K562 (cell line): ENCODE results near the gene DNAJC1. TPM values are rescaled to one million over a fixed set of nuclear protein-coding genes. Genes with fewer than 3 reads are reported as not detected.

Experiments
- ATF6 ChIP-seq: sonication (generic); formaldehyde crosslinking; IDR thresholded peaks from 2 replicates; pipeline ENCODE4 v1.4.0; 2020; ENCODE audit warnings: mild to moderate bottlenecking, missing genetic modification reagents
- BCLAF1 ChIP-seq, 2 experiments: fragments of 450-650 bp in 1 of 2; IDR thresholded peaks; 2 replicates each; pipeline ENCODE4 v1.6.1; 2011 to 2017; ENCODE audit warnings: low read depth in 2 of 2, antibody characterized with exemption in 1 of 2, borderline replicate concordance in 1 of 2, low read length in 1 of 2, mild to moderate bottlenecking in 1 of 2, mixed read lengths in 1 of 2; ENCODE audit not compliant: control insufficient read depth in 1 of 2
- CTCF ChIP-seq, 3 experiments: IDR thresholded peaks in 2 of 3; conservative IDR thresholded peaks in 1 of 3; 2 replicates each; pipeline ENCODE4 v1.5.1; 2011 to 2012; ENCODE audit warnings: low read length in 3 of 3, mild to moderate bottlenecking in 3 of 3, control low read depth in 2 of 3, improper control_type of control experiment in 1 of 3, inconsistent platforms in 1 of 3, low read depth in 1 of 3, mixed read lengths in 1 of 3, moderate library complexity in 1 of 3; ENCODE audit not compliant: insufficient read depth in 2 of 3
- GABPB1 ChIP-seq: sonication (generic); formaldehyde crosslinking; IDR thresholded peaks from 2 replicates; pipeline ENCODE4 v1.8.0; 2022; ENCODE audit warnings: mild to moderate bottlenecking, missing genetic modification reagents
- MAZ ChIP-seq, 2 experiments: fragments of 450-650 bp in 1 of 2; sonication (generic) in 1 of 2; formaldehyde crosslinking; IDR thresholded peaks in 1 of 2; conservative IDR thresholded peaks in 1 of 2; 2 replicates each; pipeline versions ENCODE4 v1.4.0 to v1.5.0; 2020; ENCODE audit warnings: mild to moderate bottlenecking in 1 of 2, missing genetic modification reagents in 1 of 2
- NCOA6 ChIP-seq: fragments of 450-650 bp; IDR thresholded peaks from 2 replicates; pipeline ENCODE4 v1.6.1; 2017; ENCODE audit warnings: mild to moderate bottlenecking
- RAD21 ChIP-seq, 2 experiments: fragments of 250-450 bp in 1 of 2; fragments of 450-650 bp in 1 of 2; sonication (Bioruptor Pico) in 1 of 2; formaldehyde crosslinking in 1 of 2; IDR thresholded peaks in 1 of 2; conservative IDR thresholded peaks in 1 of 2; 2 replicates each; pipeline versions ENCODE4 v1.4.0 to v1.8.0; 2020 to 2022; ENCODE audit warnings: mild to moderate bottlenecking in 2 of 2, moderate library complexity in 1 of 2
- SMC3 ChIP-seq: conservative IDR thresholded peaks from 2 replicates; pipeline ENCODE4 v1.6.1; 2011; ENCODE audit warnings: low read depth, low read length, improper control_type of control experiment; ENCODE audit not compliant: insufficient read depth
- SOX6 ChIP-seq: fragments of 450-650 bp; IDR thresholded peaks from 2 replicates; pipeline ENCODE4 v1.6.1; 2014; ENCODE audit warnings: mild to moderate bottlenecking
- STAG1 ChIP-seq: sonication (generic); formaldehyde crosslinking; IDR thresholded peaks from 2 replicates; pipeline ENCODE4 v1.5.0; 2020; ENCODE audit warnings: missing genetic modification reagents, borderline replicate concordance
- TAF7 ChIP-seq: fragments of 450-650 bp; IDR thresholded peaks from 2 replicates; pipeline ENCODE4 v1.6.1; 2016; ENCODE audit warnings: missing genetic modification characterization, missing compliant biosample characterization
- TEAD1 ChIP-seq, 2 experiments: fragments of 450-650 bp in 1 of 2; sonication (generic) in 1 of 2; formaldehyde crosslinking; IDR thresholded peaks; 2 replicates each; pipeline versions ENCODE4 v1.4.0 to v1.8.0; 2020 to 2022; ENCODE audit warnings: mild to moderate bottlenecking in 2 of 2, missing genetic modification reagents in 1 of 2
- ZNF140 ChIP-seq: fragments of 250-450 bp; sonication (Bioruptor Pico); IDR thresholded peaks from 2 replicates; pipeline ENCODE4 v1.8.0; 2021; ENCODE audit warnings: moderate library complexity, mild to moderate bottlenecking, inconsistent platforms
- ZNF384 ChIP-seq: IDR thresholded peaks from 2 replicates; pipeline ENCODE4 v1.6.1; 2012; ENCODE audit warnings: low read depth, low read length, improper control_type of control experiment
- polyA plus RNA-seq, 8 experiments: library from polyadenylated mRNA; depleted of rRNA in 4 of 8; stranded (reverse) in 5 of 8; unstranded in 3 of 8; fragments of >200 nt; fragmentation: Nextera tagmentation in 2 of 8; fragmentation: Illumina TruSeq in 1 of 8; extraction: Ambion mirVana in 2 of 8; extraction: Trizol in 1 of 8; gene quantifications; 2 replicates each; pipeline versions ENCODE4 v1.2.1 to v1.2.3, GENCODE V29; 2011 to 2014; ENCODE audit warnings: inconsistent platforms in 1 of 8, missing spikeins in 1 of 8
- total RNA-seq, 7 experiments: library from RNA; depleted of rRNA in 6 of 7; stranded (reverse); fragments of >200 nt in 6 of 7; fragmentation: Illumina TruSeq in 2 of 7; extraction: Trizol in 2 of 7; gene quantifications; 2 replicates each; pipeline versions ENCODE4 v1.2.1 to v1.2.3, GENCODE V29; 2011 to 2021; ENCODE audit warnings: low replicate concordance in 1 of 7
- TF ChIP-seq, protein P1 (sequence below), 2 experiments: fragments of 200-800 bp in 1 of 2; sonication (Bioruptor generic) in 1 of 2; sonication (generic) in 1 of 2; formaldehyde crosslinking in 1 of 2; IDR thresholded peaks in 1 of 2; conservative IDR thresholded peaks in 1 of 2; 2 replicates each; pipeline versions ENCODE4 v1.5.0 to v1.6.1; 2016 to 2020; ENCODE audit warnings: missing compliant biosample characterization in 1 of 2, missing genetic modification characterization in 1 of 2, missing genetic modification reagents in 1 of 2

The DNAJC1 gene
- total and polyA plus RNA-seq, 9 of the 15 experiments (the other 6 are each of a cell fraction or from before 2014, with no cell fraction given) = 5.4 to 77.6 (median 40.3) TPM

DNA sequence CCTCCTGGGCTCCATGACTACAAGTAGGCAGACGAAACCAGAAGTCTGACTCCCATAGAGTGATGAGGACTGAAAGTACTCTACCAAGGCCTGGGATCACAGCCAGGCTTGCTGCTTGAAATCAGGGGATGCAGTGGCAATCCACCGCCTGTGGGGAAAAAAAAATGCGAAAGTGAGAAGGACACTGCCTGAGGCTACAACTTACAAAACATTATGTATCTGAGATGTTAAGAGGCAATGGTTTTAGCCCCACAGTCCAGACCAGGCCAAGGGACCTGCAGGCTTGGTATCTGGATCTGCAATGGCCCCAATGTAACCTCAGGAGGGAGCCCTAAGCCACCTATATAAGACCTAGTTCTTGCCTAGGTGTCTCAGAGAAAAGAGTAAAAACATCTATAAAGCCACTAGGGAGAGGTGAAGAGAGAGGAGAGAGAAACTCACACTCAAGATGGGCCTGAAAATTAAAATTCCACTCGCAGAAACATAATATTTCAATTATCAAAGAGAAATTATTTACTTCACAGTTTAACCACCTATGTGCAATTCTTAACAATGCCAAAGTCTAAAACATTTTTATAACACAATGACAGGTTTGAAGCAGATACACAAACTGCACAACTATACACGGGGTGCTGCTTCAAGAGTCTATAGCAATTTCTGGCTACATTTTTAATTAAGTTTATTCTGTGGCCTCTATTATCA lies 13.9 kb downstream of the DNAJC1 start (continued):
- TF ChIP-seq BCLAF1 (IDR thresholded peaks at IDR 0.05; ENCODE audit: borderline replicate concordance in 1 of 2, control insufficient read depth in 1 of 2, low read depth in 2 of 2, low read length in 1 of 2) (no peak), CTCF (IDR thresholded peaks at IDR 0.05 in 2 of 3, conservative IDR thresholded peaks at IDR 0.05 in 1 of 3; ENCODE audit: insufficient read depth in 2 of 3, low read depth in 1 of 3, low read length in 3 of 3) (peak; percentile 75 to 85 (median 81)), ZNF140 (CRISPR knock-in tag) (no peak), GABPB1 (0 out of 2 replicates have a peak, but pooled peaks have one; percentile 22), NCOA6 (no peak), TAF7 (tag) (no peak), TEAD1 (CRISPR knock-in tag; IDR thresholded peaks at IDR 0.05) (no peak), SOX6 (peak; percentile 24; the same call in 1 of the 2 replicates), SMC3 (peak; percentile 48; the same call in 1 of the 2 replicates), STAG1 (CRISPR knock-in tag) (no peak; the same call in 1 of the 2 replicates), ATF6 (CRISPR knock-in tag) (0 out of 2 replicates have a peak, but pooled peaks have one; percentile 41), MAZ (CRISPR knock-in tag; conservative IDR thresholded peaks at IDR 0.05 in 1 of 2, IDR thresholded peaks at IDR 0.05 in 1 of 2) (peak in 1 of 2 experiments; percentile 24; a peak in 2 of 4 replicates), ZNF384 (0 out of 2 replicates have a peak, but pooled peaks have one; percentile 9), RAD21 (CRISPR knock-in tag; conservative IDR thresholded peaks at IDR 0.05 in 1 of 2, IDR thresholded peaks at IDR 0.05 in 1 of 2) (peak; percentile 66 to 78)
- TF ChIP-seq, protein P1, sequence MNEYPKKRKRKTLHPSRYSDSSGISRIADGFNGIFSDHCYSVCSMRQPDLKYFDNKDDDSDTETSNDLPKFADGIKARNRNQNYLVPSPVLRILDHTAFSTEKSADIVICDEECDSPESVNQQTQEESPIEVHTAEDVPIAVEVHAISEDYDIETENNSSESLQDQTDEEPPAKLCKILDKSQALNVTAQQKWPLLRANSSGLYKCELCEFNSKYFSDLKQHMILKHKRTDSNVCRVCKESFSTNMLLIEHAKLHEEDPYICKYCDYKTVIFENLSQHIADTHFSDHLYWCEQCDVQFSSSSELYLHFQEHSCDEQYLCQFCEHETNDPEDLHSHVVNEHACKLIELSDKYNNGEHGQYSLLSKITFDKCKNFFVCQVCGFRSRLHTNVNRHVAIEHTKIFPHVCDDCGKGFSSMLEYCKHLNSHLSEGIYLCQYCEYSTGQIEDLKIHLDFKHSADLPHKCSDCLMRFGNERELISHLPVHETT (CRISPR knock-in tag; conservative IDR thresholded peaks at IDR 0.05 in 1 of 2, IDR thresholded peaks at IDR 0.05 in 1 of 2) = no peak
